Dermis microvascular lymphatic vessel endothelial cell (primary cell): Measurements from ENCODE around the gene MZT2A. TPM values are rescaled to one million over a fixed set of nuclear protein-coding genes. Genes with fewer than 3 reads are reported as not detected.
A peak's percentile ranks its signal among the peaks of the same experiment; 100 is the strongest.
"Not testable (repeated sequence)": the region's sequence is repeated elsewhere in the genome, so short reads cannot be mapped to it uniquely, and the experiment has no call there.

Source experiments
- DNase-seq, 2 donors: peaks; one replicate each; pipeline versions ENCODE4 v3.0.0 to v3.0.0-alpha.2; 2010; ENCODE audit warnings: low read depth in 2 of 2
- total RNA-seq: library from RNA; depleted of rRNA; stranded (reverse); fragments of >200 nt; gene quantifications from 2 replicates; pipeline ENCODE4 v1.2.1, GENCODE V29; 2014

Gene MZT2A
- total RNA-seq, 1 donor from 2014 or later, result 82.2 TPM

DNA sequence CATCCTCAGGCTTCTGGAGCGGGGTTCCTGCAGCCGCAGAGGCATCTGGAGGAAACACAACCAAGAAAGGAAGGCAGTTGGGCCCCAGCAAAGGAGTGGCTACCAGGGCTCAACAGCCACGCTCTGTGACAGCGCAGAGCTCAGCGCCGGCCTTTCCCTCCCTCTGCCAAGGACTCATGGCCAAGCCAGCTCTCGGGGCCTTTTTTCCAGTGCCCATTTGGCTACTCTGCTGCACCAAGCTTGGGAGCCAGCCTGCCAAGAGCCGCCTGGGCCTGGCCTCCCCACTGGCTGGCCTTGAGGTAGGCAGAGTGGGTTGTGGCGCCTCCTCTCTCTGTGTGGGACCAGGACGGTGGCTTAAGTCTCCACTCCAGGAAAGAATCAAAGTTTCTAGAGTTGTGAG is 28.3 kb upstream of the MZT2A start:
- no peak for DNase-seq

DNA sequence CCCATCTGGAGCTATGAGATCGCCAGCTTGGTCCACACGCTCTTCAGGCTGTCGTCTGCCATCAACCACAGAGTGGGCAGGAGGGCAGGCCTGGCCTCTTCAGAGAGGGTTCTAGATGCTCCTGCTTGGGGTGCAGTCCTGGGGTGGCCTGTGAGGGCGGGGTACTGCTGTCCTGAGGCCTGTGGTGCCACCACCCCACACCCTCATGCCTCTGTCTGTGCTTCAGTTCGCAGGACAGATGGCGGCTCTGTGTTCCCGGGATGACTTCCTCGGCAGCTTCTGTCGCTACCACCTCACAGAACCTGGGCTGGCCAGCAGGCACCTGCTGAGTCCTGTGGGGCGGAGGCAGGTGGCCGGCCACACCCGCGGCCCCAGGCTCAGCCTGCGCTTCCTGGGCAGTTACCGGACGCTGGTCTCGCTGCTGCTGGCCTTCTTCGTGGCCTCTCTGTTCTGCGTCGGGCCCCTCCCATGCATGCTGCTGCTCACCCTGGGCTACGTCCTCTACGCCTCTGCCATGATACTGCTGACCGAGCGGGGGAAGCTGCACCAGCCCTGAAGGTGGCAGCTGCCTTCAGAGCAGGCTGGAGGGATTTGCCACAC is 27.8 kb upstream of the MZT2A start:
- not testable (repeated sequence) for DNase-seq

DNA sequence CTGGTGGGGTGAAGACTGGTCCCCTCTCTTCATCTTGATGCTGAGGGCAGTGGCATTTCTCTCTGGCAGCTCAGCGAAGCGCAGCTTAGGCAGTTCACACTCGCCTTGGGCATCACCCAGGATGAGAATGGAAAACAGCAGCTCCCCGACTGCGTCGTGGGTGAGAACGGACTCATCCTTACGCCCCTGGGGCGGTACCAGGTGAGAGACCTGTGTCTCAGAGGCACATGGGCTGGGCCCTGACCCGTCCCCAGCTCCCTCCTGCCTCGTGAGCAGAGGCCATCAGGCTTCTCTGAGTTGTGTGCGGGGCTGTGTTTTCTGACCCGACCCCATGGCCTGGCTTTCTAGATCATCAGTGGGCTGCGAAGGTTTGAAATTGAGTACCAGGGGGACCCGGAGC is 27.3 kb upstream of the MZT2A start:
- no peak for DNase-seq

- not testable (repeated sequence) for DNase-seq
These were observed 26.3 kb upstream of the MZT2A start for GRCh38 chr2:131518531-131518930.

DNA sequence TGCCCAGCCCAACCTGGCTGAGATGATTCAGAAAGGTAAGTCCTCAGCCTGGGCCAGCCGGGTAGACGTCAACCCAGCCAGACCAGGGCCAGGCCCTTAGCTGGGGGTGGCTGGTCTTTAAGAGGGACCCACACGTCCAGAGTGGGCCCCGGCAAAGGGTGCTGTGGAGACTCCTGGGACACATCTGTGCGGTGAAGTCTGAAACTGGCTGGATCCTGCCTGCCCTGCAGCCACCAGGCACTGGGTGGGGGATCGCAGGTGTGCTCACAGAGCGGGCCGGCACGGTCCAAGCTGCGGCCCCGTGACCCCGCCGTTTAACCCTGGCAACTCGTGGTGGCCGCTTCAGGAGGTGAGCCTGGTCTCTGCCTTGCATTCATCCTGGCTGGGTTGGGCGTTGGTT is 25.7 kb upstream of the MZT2A start:
- not testable (repeated sequence) for DNase-seq

GRCh38 chr2:131517106-131517831 is 25.1 kb upstream of the MZT2A start:
- DNase-seq, result no peak

- DNase-seq, result peak; percentile 24 to 29
These were observed 24.4 kb upstream of the MZT2A start for GRCh38 chr2:131516621-131517020.

DNA sequence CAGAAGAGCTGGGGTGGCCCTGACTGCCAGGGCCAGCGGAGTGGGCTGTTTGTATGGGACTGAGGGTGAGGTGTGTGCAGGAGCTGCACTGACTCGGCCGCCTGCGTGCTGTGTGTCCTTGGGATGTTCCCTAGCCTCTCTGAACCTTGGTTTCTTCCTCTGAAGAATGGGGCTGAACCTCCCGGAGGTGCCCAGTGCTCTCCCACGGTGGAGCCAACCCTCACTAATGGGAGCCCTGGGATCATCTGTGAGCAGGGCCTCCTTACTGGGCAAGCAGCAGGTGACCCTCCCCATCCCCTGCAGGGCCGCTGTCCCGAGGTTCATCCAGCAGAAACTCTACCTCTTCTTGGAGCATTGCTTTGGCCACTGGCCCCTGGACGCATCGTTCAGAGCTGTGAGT is 23.8 kb upstream of the MZT2A start:
- DNase-seq, result no peak

DNA sequence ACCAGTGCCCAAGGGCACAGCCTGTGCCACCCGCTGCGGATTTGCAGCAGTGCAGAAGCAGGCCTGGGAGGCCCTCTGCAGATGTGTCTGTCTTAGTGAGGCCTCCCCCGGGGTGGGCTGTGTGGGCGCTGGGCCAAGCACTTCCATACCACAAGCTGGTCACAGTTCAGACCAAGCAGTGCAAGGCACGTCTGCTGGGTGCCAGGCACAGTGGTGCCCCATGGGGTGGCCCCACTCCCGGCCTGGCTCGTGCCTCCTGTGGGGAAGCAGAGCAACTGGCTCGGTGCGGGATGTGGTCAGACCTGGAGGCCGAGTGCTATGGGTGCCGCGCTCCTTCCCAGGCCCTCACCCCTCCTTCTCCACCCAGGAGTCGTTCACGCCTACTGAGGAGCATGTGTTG is 23.0 kb upstream of the MZT2A start:
- not testable (repeated sequence) for DNase-seq

DNA sequence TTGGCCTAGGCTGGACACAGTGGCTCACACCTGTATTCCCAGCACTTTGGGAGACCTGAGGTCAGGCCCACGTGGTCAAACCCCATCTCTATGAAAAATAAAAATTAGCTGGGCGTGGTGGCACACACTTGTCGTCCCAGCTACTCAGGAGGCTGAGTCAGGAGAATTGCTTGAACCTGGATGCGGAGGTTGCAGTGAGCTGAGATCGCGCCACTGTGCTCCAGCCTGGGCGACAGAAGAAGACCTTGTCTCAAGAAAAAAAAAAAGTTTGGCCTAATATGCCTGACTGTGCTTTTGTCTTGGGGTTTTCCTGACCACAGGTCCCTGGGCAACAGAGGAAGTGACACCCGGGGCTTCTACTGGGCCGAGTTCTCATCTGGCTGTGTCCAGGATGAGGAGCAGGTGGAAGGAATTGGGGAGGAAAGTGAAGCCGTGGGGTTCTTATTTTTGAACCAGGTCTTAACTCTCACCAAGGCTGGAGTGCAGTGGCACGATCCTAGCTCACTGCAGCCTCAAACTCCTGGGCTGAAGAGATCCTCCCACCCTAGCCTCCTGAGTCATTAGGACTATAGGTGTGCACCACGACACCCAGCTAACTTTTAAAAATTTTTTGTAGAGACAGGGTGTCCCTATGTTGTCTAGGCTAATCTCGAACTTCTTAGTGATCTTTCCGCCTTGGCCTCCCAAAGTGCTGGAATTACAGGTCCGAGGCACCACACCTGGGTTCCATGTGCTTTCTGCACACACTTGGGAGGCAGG is 22.4 kb upstream of the MZT2A start:
- DNase-seq, result not testable (repeated sequence)

DNA sequence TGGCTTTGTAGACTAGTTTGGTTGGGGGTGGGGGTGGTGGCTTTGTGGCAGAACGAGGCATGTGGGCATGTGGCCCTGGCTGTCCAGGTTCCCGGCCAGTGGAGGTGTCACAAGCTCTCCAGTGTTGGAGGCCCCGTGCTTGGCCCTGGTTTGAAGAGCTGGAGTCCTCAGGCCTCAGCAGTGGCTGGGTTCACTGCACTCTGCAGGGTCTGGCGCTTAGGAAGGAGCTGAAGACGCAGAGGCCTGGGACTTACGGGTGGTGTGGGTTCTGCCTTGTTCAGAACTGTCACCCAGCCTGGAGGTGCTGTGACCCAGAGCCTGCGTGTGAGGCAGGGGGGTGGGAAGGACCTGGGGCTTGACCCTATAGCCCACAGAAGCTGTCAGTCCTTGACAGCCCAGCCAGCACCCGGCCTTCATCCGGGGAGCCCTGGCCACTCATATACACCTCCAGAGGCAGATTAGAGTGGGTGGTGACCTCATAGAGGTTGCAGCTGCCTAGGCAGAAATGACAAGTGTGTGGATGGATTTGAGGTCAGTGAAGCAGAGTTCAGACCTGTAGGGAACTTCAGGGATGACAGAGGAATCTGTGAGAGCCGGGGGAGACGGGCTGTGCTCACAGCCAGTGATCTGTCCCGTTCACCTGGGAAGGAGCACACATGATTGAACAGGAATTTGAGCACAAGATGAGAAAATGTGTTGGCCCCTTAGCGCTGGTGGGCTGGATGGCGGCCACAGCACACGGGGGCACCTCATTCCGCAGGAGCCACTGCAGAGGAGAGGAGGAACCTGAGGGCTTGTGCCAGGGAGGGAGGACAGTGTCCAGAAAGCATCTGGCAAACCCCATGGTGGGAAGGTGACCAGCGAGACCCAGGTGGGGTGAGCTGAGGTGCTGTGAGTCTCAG is 20.0 kb upstream of the MZT2A start:
- DNase-seq, result not testable (repeated sequence)

DNA sequence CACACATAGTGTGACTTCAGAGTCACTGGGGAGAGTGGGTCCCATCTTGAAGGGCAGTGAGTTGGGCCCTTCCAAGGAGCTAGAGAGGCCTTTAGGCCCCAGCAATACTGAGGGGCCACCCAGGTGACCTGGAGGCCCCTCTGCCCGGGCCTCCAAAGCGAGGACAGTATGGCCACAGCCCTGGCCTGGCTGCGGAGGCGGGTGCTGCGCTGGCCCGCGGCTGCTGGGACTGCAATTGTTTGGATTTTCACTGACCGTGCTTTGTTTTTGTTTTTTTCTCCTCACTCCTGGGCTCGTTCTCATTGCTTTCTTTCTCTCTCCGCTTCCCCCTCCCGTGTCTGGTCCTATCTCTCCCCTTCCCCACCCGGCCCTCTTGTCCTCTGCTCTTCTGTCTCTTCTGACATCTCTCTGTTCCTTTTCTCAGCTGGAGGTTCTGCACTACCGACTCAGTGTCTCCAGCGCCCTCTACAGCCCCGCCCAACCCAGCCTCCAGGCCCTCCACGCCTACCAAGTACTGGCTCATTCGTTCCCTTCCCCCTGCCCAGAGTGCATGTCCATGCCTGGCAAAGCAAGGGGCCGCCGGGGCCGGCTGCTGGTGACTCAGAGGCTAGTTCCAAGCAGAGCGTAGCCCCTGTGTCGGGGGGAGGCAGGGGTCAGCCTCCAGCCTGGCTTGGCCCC is 19.2 kb upstream of the MZT2A start:
- DNase-seq, result not testable (repeated sequence)

DNA sequence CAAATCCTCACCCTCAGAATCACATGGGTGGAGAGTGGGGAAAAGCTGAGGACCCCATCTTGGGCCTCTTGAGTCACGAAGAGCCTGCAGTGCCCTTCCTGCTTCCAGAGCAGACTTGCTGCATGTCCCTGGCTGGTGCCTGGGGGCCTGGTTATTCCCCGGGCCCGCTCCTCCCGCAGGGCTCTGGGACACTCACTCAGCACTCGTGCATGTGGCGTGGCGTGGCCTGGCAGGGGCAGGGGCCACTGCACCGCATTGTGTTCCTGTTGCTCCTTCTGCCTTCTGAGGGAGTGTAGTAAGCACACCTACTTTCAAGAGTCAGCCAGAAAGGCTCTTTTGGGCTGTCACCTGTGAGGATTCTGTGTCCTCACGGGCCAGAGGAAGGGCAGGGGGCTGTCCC is 17.4 kb upstream of the MZT2A start:
- DNase-seq, result no peak

DNA sequence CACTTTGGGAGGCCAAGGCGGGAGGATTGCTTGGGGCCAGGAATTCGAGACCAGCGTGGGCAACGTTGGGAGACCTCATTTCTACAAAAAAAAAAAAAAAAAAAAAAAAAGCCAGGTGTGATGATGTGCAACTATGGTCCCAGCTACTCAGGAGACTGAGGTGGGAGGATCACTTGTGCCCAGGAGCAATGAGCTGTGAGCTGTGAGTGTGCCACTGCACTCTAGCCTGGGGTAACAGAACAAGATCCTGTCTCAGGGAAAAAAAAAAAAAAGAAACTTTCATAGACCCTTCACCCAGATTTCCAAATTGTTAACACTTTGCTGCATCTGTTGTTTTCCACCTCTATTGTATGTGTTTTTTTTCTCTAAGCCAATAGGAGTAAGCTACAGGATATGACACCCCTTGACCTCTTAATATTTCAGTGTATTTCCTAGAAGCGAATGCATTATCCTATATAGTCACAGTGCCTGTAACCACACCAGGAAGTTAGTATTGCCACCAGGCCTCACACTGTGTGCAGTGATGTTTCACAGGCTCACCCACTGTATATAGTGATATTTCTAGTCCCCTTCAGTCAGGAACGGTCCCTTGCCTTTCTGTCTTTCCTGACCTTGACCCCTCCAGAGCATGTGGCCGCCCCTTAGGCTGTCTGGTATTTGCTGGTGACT is 12.0 kb upstream of the MZT2A start:
- DNase-seq, result peak in 1 of 2 donors; percentile 41

GRCh38 chr2:131503587-131503986 is 11.4 kb upstream of the MZT2A start:
- DNase-seq, result not testable (repeated sequence)

GRCh38 chr2:131498321-131498973 is 6.2 kb upstream of the MZT2A start:
- not testable (repeated sequence) for DNase-seq

DNA sequence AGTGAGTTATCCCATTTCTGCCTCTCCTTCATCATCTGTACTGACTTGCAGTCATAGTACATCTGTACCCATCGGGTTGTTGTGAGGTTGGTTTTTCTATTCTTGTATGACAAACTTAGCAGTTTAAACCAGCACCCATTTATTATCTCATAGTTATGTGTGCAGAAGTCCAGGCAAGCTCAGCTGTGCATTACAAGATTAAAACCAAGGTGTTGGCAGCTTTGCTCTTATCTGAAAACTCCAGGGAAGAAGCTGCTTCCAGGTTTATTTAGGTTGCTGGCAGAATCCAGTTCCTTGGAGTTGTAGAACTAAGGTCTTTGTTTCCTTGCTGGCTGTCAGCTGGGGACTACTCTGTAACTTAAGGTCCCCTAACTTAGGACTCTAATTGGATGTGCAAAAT is 3.3 kb upstream of the MZT2A start:
- DNase-seq, result not testable (repeated sequence)

GRCh38 chr2:131493199-131493968 is 1.2 kb upstream of the MZT2A start:
- DNase-seq, result peak in 1 of 2 donors; percentile 4
